Central memory CD8-positive, alpha-beta T cell (primary cell): ENCODE data around the gene FXYD3.
"Not testable (repeated sequence)": the region's sequence is repeated elsewhere in the genome, so short reads cannot be mapped to it uniquely, and the experiment has no call there.

Experiments used
- ATAC-seq: fragments of 150-1000 bp; cut with Tn5 transposase; replicated peaks from 2 replicates; pipeline ENCODE4 v1.10.0; 2022; ENCODE audit warnings: mild to moderate bottlenecking, moderate FRiP score, moderate number of reproducible peaks; ENCODE audit not compliant: poor library complexity, severe bottlenecking; ENCODE audit errors: extremely low read depth
- DNase-seq, 2 donors: peaks; one replicate each; pipeline ENCODE4 v3.0.0; 2021; ENCODE audit warnings: low spot score in 2 of 2
- H3K27ac Mint-ChIP-seq: one replicate; pipeline ENCODE4 v1.8.0; 2022; ENCODE audit warnings: low read depth, mild to moderate bottlenecking, moderate library complexity, mixed read lengths
- H3K27me3 Mint-ChIP-seq: one replicate; pipeline ENCODE4 v1.8.0; 2022; ENCODE audit warnings: mixed read lengths
- H3K36me3 Mint-ChIP-seq: one replicate; pipeline ENCODE4 v1.8.0; 2022; ENCODE audit warnings: mild to moderate bottlenecking, moderate library complexity, mixed read lengths; ENCODE audit not compliant: insufficient read depth
- H3K4me1 Mint-ChIP-seq: one replicate; pipeline ENCODE4 v1.8.0; 2022; ENCODE audit warnings: mixed read lengths
- H3K4me3 Mint-ChIP-seq: one replicate; pipeline ENCODE4 v1.8.0; 2022; ENCODE audit warnings: mild to moderate bottlenecking, moderate library complexity, mixed read lengths
- H3K9me3 Mint-ChIP-seq: one replicate; pipeline ENCODE4 v1.8.0; 2022; ENCODE audit warnings: mixed read lengths

Gene FXYD3

DNA sequence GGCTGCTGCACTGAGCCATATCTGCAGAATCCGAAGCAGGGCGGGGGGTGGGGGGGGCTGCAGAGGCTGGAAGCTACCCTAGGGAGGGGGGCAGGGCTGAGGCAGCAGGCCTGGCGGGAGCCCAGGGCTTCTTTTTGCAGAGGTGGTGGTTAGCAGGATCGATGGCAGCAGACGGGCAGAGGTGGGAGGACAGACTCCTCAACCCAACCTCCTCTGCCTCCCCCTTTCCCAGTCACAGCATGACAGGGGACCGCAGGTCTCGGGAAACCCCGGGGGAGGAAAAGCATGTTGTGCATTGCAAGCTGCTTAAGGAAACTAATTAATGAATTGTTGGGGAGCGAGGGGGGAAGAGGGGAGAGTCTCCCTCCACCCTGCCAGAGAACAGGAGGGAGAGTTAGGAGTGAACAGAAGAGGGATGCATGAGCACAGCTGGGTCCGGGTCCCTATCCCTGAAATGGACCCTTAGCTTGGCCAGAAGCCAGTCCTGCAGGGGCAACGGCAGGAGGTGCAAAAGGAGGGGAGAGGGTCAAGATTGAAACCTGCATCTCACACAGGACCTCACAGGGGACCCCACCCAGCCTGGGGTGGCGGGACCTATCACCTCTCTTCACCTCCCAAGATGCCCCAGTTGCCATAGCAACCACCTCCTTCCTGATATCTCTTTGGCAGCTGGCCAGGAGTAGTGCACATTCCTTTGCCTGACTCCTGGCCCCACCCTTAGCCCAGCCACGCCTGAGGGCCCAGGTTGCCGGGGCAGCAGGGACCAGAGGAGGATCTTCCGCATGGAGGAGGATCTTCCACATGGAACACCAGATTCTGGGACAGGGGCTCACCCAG lies 29.2 kb downstream of the FXYD3 start:
- DNase-seq (no peak), ATAC-seq (no peak)
- no peaks in the 10 kb centered on the region for H3K9me3 Mint-ChIP-seq
- H3K27ac Mint-ChIP-seq: no peak overlapping the region
- no peaks in the 10 kb centered on the region for H3K36me3 Mint-ChIP-seq
- no peak overlapping the region for H3K4me3 Mint-ChIP-seq
- peaks cover 48% of the 10 kb centered on the region for H3K4me1 Mint-ChIP-seq
- no peaks in the 10 kb centered on the region for H3K27me3 Mint-ChIP-seq

DNA sequence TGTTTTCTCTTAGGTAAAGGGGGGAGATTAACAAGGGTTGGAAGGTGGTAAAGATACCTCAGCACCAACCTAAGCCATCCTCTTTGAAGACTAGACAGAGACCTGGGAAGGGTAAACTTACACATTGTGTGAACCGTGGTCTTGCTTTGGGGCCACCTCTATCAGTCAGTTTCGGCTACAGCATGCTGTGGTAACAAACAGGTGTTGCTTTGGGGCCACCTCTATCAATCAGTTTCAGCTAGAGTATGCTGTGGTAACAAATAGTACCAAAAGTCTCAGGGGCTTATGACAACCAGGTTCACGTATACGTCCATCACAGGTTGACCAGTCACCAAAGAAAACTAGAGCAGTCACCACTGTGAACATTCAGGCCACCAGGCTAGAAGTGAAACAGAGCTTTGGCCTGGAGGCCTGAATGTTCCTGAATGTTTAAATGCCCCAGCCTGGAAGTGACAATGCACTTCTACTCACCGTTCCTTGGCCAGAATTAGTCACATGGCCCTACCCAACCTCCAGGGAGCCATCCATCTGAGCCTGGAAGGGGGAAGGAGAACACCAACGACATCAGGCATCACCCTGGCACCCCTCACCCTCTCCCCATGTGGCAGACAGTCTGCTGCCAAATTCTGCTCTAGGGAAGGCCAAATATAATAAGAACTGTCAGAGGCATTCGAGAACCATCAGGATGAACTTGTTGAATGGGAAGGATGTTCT lies 31.3 kb downstream of the FXYD3 start:
- Mint-ChIP-seq H3K27me3 (no peaks in the 10 kb centered on the region), H3K36me3 (no peaks in the 10 kb centered on the region), H3K9me3 (no peaks in the 10 kb centered on the region), H3K27ac (no peak overlapping the region), H3K4me3 (no peak overlapping the region), H3K4me1 (peaks cover 32% of the 10 kb centered on the region)
- DNase-seq (no peak), ATAC-seq (no peak)

- H3K4me1 Mint-ChIP-seq: peaks cover 28% of the 10 kb centered on the region
- no peaks in the 10 kb centered on the region for H3K9me3 Mint-ChIP-seq
- no peak overlapping the region for H3K4me3 Mint-ChIP-seq
- no peaks in the 10 kb centered on the region for H3K27me3 Mint-ChIP-seq
- DNase-seq (no peak), ATAC-seq (no peak)
- peaks cover 3% of the 10 kb centered on the region for H3K36me3 Mint-ChIP-seq
- no peak overlapping the region for H3K27ac Mint-ChIP-seq
Measured at GRCh38 chr19:35149463-35149862, 33.8 kb downstream of the FXYD3 start.

DNA sequence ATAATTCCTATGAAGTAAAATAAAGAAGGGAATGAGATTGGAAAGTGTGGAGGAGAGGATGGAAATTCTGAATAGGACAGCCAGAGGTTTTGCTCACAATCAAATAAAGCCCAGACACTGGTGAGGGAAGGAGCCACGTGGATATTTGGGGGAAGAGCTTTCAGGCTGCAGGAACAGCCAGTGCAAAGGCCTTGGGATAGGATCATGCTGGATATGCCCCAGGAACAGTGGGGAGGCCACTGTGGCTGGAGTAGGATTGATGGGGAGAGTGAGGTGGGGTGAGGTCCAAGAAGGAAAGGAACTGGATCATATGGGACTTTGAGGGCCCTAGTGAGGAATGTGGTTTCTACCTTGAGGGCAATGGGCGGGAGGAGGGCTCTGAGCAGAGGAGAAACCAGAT lies 34.8 kb downstream of the FXYD3 start:
- Mint-ChIP-seq H3K27ac (no peak overlapping the region), H3K4me1 (peaks cover 29% of the 10 kb centered on the region), H3K4me3 (no peak overlapping the region), H3K27me3 (no peaks in the 10 kb centered on the region), H3K9me3 (no peaks in the 10 kb centered on the region), H3K36me3 (peaks cover 11% of the 10 kb centered on the region)
- DNase-seq (no peak), ATAC-seq (no peak)

DNA sequence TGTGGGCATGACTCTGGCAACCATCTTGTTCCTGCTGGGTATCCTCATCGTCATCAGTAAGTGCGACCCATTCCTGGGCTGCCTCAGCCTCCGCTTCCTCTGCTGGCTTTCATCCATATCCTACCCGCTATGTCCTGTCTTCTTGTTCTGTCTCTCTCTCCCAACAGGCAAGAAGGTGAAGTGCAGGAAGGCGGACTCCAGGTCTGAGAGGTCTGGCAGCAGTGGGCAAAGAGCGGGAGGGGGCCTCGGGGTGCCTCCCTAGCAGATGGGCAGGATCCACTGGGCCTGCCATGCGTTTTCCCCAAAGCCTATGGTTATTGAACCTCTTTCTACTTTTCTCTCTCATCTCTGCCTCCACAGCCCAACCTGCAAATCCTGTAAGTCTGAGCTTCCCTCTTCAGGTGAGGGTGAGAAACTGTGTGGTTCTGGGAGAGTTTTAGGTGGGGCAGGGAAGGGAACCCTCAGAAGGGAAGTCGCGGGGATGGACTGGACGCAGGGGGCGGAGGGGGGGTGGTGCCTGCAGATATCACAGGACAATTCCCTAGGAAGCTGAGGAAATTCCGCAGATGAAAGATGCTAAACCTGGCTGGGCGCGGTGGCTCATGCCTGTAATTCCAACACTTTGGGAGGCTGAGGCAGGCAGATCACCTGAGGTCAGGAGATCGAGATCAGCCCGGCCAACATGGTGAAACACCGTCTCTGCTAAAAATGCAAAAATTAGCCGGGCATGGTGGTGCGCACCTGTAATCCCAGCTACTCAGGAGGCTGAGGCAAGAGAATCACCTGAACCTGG lies 35.8 kb downstream of the FXYD3 start:
- H3K27me3 Mint-ChIP-seq: no peaks in the 10 kb centered on the region

GRCh38 chr19:35153129-35153522 lies 37.5 kb downstream of the FXYD3 start:
- peaks cover 27% of the 10 kb centered on the region for H3K36me3 Mint-ChIP-seq
- not testable (repeated sequence) for ATAC-seq, DNase-seq, H3K9me3 Mint-ChIP-seq, H3K27me3 Mint-ChIP-seq
- peak overlapping the region; percentile 100 for H3K4me3 Mint-ChIP-seq
- peaks cover 44% of the 10 kb centered on the region for H3K4me1 Mint-ChIP-seq
- H3K27ac Mint-ChIP-seq: peak overlapping the region; percentile 52

More for the DNA sequence above, 35.8 kb downstream of the FXYD3 start:
- H3K9me3 Mint-ChIP-seq: no peaks in the 10 kb centered on the region
- ATAC-seq (no peak), DNase-seq (no peak)
- H3K27ac Mint-ChIP-seq: peak overlapping the region; percentile 39
- H3K36me3 Mint-ChIP-seq: peaks cover 20% of the 10 kb centered on the region
- peak overlapping the region; percentile 100 for H3K4me3 Mint-ChIP-seq
- peaks cover 38% of the 10 kb centered on the region for H3K4me1 Mint-ChIP-seq

GRCh38 chr19:35153701-35154524 lies 38.3 kb downstream of the FXYD3 start:
- Mint-ChIP-seq H3K27me3 (no peaks in the 10 kb centered on the region), H3K27ac (peak overlapping the region; percentile 99), H3K36me3 (peaks cover 32% of the 10 kb centered on the region), H3K4me1 (peaks cover 51% of the 10 kb centered on the region), H3K9me3 (no peaks in the 10 kb centered on the region), H3K4me3 (peak overlapping the region; percentile 100)
- peak; percentile 44 to 60 for DNase-seq
- ATAC-seq: peak; percentile 67

- H3K36me3 Mint-ChIP-seq: peaks cover 41% of the 10 kb centered on the region
- ATAC-seq (peak; percentile 75), DNase-seq (peak; percentile 41 to 48)
- H3K27me3 Mint-ChIP-seq: no peaks in the 10 kb centered on the region
- H3K27ac Mint-ChIP-seq: peak within 1 kb of the TSS; percentile 99
- H3K4me1 Mint-ChIP-seq: peaks cover 51% of the 10 kb centered on the region
- H3K4me3 Mint-ChIP-seq: peak within 1 kb of the TSS; percentile 100
- H3K9me3 Mint-ChIP-seq: no peaks in the 10 kb centered on the region
Measured at GRCh38 chr19:35154525-35155406, 39.1 kb downstream of the FXYD3 start, which contains the start of gene FXYD5. Gene FXYD5 (plus strand): TSS chr19:35154735. CDS start chr19:35155551, 816 bp downstream.

DNA sequence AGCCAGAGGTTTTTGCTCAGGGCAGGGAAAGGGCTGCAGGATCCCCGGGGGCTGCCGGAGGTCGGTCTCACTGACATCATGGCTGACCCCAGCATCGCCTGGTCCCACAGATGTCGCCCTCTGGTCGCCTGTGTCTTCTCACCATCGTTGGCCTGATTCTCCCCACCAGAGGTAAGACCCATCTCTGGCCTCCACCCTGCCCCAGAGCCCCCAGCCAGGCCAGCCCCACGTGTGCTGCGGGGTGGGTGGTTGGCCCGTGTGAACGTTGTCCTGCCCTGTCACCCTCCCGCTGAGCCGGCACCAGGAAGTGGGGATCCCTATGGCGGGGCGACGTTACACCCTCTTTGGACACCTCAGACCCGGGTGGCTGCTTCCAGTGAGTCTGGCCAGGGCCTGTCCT lies 39.8 kb downstream of the FXYD3 start:
- no peaks in the 10 kb centered on the region for H3K9me3 Mint-ChIP-seq
- peaks cover 51% of the 10 kb centered on the region for H3K4me1 Mint-ChIP-seq
- H3K27ac Mint-ChIP-seq: peak overlapping the region; percentile 99
- no peaks in the 10 kb centered on the region for H3K27me3 Mint-ChIP-seq
- peaks cover 43% of the 10 kb centered on the region for H3K36me3 Mint-ChIP-seq
- peak; percentile 16 for ATAC-seq
- H3K4me3 Mint-ChIP-seq: peak overlapping the region; percentile 100
- DNase-seq: no peak

- no peaks in the 10 kb centered on the region for H3K9me3 Mint-ChIP-seq
- no peaks in the 10 kb centered on the region for H3K27me3 Mint-ChIP-seq
- H3K27ac Mint-ChIP-seq: peak overlapping the region; percentile 99
- peaks cover 51% of the 10 kb centered on the region for H3K4me1 Mint-ChIP-seq
- no peak for DNase-seq
- H3K36me3 Mint-ChIP-seq: peaks cover 50% of the 10 kb centered on the region
- H3K4me3 Mint-ChIP-seq: peak overlapping the region; percentile 100
- ATAC-seq: no peak
Measured at GRCh38 chr19:35155981-35156672, 40.5 kb downstream of the FXYD3 start.

GRCh38 chr19:35156673-35157014 lies 41.0 kb downstream of the FXYD3 start:
- Mint-ChIP-seq H3K27ac (peak overlapping the region; percentile 99), H3K4me1 (peaks cover 57% of the 10 kb centered on the region), H3K9me3 (no peaks in the 10 kb centered on the region), H3K27me3 (no peaks in the 10 kb centered on the region), H3K4me3 (peak overlapping the region; percentile 100), H3K36me3 (peaks cover 53% of the 10 kb centered on the region)
- DNase-seq: no peak
- no peak for ATAC-seq
